ENCODE measurements around the gene RPS3.

GRCh38 chr11:75380245-75380644, 19.1 kb upstream of the RPS3 start:
- no peak for TF ChIP-seq CTCF (IDR thresholded peaks at IDR 0.05; ENCODE audit: low read depth, low read length)
- TF ChIP-seq POLR2A (IDR thresholded peaks at IDR 0.05; ENCODE audit: extremely low read depth, insufficient read length) = no peak

Data from NB4 (cell line).